K562 (cell line): ENCODE data around the gene RAP1A. TPM values are rescaled to one million over a fixed set of nuclear protein-coding genes. Genes with fewer than 3 reads are reported as not detected.

Source experiments
- BHLHE40 ChIP-seq: IDR thresholded peaks from 2 replicates; pipeline ENCODE4 v1.6.1; 2011; ENCODE audit warnings: low read length, improper control_type of control experiment
- DMBX1 ChIP-seq: fragments of 250-450 bp; sonication (Bioruptor Pico); IDR thresholded peaks from 2 replicates; pipeline ENCODE4 v1.8.0; 2022; ENCODE audit warnings: inconsistent platforms, mild to moderate bottlenecking, moderate library complexity, borderline replicate concordance
- KLF13 ChIP-seq: fragments of 450-650 bp; IDR thresholded peaks from 2 replicates; pipeline ENCODE4 v1.6.1; 2016; ENCODE audit warnings: missing genetic modification characterization, low read depth, mild to moderate bottlenecking, missing compliant biosample characterization, moderate library complexity, borderline replicate concordance
- OTX1 ChIP-seq: fragments of 450-650 bp; formaldehyde crosslinking; IDR thresholded peaks from 2 replicates; pipeline ENCODE4 v1.4.0; 2022; ENCODE audit warnings: mild to moderate bottlenecking
- SMAD4 ChIP-seq: fragments of 250-450 bp; sonication (Bioruptor Pico); conservative IDR thresholded peaks from 2 replicates; pipeline ENCODE4 v1.8.0; 2021; ENCODE audit warnings: inconsistent platforms, mild to moderate bottlenecking, moderate library complexity
- TFAP4 ChIP-seq: sonication (generic); formaldehyde crosslinking; IDR thresholded peaks from 2 replicates; pipeline ENCODE4 v1.8.0; 2022; ENCODE audit warnings: missing genetic modification reagents, mild to moderate bottlenecking, moderate library complexity, borderline replicate concordance
- ZBTB17 ChIP-seq: fragments of 450-650 bp; formaldehyde crosslinking; IDR thresholded peaks from 2 replicates; pipeline ENCODE4 v1.4.0; 2020; ENCODE audit warnings: mild to moderate bottlenecking
- ZBTB9 ChIP-seq: fragments of 450-650 bp; formaldehyde crosslinking; IDR thresholded peaks from 2 replicates; pipeline ENCODE4 v1.4.0; 2020; ENCODE audit warnings: mild to moderate bottlenecking, moderate library complexity
- ZNF584 ChIP-seq: fragments of 200-800 bp; sonication (Bioruptor generic); IDR thresholded peaks from 2 replicates; pipeline ENCODE4 v1.6.1; 2016; ENCODE audit warnings: low read depth, mild to moderate bottlenecking, missing genetic modification characterization, missing compliant biosample characterization
- polyA plus RNA-seq, 8 experiments: library from polyadenylated mRNA; depleted of rRNA in 4 of 8; stranded (reverse) in 5 of 8; unstranded in 3 of 8; fragments of >200 nt; fragmentation: Nextera tagmentation in 2 of 8; fragmentation: Illumina TruSeq in 1 of 8; extraction: Ambion mirVana in 2 of 8; extraction: Trizol in 1 of 8; gene quantifications; 2 replicates each; pipeline versions ENCODE4 v1.2.1 to v1.2.3, GENCODE V29; 2011 to 2014; ENCODE audit warnings: inconsistent platforms in 1 of 8, missing spikeins in 1 of 8
- total RNA-seq, 7 experiments: library from RNA; depleted of rRNA in 6 of 7; stranded (reverse); fragments of >200 nt in 6 of 7; fragmentation: Illumina TruSeq in 2 of 7; extraction: Trizol in 2 of 7; gene quantifications; 2 replicates each; pipeline versions ENCODE4 v1.2.1 to v1.2.3, GENCODE V29; 2011 to 2021; ENCODE audit warnings: low replicate concordance in 1 of 7
- TF ChIP-seq, protein P1 (sequence below): fragments of 450-650 bp; IDR thresholded peaks from 2 replicates; pipeline ENCODE4 v1.6.1; 2016; ENCODE audit warnings: mild to moderate bottlenecking, moderate library complexity
- TF ChIP-seq, protein P2 (sequence below): fragments of 450-650 bp; formaldehyde crosslinking; IDR thresholded peaks from 2 replicates; pipeline ENCODE4 v1.4.0; 2022; ENCODE audit warnings: missing genetic modification characterization

Gene RAP1A
- total and polyA plus RNA-seq, 9 of the 15 experiments (the other 6 are each of a cell fraction or from before 2014, with no cell fraction given), result 13.4 to 86.2 (median 32.5) TPM

DNA sequence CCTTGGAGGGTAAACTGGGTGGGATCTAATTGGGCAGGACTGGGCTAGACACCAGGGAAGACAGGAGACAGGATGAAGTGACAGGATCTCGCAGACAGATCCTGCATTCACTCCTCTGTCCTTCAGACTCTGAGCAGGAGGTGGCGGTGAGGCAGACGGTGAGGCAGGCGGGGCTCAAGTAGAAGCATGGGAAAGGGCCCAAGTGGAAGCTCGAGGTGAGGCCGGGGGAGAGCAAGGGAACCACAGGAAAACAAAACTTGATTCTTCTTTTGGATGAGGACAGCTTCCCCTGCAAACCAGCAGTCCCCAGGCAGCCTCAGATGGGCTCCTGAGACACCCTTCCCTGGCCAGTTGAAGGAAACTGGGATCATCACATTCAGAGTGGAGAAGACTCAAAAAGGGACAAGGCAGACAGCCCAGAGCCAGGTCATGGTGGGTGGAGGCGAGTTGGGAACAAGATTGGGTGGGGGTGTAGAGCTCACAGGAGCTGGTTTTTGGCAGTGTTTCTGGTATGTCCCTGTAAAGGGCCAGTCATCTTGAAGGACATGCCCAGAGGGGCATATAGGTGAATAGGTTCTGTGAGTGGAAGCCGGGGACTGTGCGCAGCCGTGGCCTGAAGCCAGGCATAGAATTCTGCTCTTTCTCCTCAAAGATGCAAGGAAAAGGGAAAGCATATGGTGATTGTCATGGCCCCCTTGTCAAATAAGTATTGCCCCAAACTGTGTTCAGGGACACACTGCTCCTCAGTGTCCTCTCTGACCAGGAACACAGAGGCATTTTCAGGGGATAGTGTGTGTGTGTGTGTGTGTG lies 101.6 kb downstream of the RAP1A start (continued):
- TF ChIP-seq, protein P1, sequence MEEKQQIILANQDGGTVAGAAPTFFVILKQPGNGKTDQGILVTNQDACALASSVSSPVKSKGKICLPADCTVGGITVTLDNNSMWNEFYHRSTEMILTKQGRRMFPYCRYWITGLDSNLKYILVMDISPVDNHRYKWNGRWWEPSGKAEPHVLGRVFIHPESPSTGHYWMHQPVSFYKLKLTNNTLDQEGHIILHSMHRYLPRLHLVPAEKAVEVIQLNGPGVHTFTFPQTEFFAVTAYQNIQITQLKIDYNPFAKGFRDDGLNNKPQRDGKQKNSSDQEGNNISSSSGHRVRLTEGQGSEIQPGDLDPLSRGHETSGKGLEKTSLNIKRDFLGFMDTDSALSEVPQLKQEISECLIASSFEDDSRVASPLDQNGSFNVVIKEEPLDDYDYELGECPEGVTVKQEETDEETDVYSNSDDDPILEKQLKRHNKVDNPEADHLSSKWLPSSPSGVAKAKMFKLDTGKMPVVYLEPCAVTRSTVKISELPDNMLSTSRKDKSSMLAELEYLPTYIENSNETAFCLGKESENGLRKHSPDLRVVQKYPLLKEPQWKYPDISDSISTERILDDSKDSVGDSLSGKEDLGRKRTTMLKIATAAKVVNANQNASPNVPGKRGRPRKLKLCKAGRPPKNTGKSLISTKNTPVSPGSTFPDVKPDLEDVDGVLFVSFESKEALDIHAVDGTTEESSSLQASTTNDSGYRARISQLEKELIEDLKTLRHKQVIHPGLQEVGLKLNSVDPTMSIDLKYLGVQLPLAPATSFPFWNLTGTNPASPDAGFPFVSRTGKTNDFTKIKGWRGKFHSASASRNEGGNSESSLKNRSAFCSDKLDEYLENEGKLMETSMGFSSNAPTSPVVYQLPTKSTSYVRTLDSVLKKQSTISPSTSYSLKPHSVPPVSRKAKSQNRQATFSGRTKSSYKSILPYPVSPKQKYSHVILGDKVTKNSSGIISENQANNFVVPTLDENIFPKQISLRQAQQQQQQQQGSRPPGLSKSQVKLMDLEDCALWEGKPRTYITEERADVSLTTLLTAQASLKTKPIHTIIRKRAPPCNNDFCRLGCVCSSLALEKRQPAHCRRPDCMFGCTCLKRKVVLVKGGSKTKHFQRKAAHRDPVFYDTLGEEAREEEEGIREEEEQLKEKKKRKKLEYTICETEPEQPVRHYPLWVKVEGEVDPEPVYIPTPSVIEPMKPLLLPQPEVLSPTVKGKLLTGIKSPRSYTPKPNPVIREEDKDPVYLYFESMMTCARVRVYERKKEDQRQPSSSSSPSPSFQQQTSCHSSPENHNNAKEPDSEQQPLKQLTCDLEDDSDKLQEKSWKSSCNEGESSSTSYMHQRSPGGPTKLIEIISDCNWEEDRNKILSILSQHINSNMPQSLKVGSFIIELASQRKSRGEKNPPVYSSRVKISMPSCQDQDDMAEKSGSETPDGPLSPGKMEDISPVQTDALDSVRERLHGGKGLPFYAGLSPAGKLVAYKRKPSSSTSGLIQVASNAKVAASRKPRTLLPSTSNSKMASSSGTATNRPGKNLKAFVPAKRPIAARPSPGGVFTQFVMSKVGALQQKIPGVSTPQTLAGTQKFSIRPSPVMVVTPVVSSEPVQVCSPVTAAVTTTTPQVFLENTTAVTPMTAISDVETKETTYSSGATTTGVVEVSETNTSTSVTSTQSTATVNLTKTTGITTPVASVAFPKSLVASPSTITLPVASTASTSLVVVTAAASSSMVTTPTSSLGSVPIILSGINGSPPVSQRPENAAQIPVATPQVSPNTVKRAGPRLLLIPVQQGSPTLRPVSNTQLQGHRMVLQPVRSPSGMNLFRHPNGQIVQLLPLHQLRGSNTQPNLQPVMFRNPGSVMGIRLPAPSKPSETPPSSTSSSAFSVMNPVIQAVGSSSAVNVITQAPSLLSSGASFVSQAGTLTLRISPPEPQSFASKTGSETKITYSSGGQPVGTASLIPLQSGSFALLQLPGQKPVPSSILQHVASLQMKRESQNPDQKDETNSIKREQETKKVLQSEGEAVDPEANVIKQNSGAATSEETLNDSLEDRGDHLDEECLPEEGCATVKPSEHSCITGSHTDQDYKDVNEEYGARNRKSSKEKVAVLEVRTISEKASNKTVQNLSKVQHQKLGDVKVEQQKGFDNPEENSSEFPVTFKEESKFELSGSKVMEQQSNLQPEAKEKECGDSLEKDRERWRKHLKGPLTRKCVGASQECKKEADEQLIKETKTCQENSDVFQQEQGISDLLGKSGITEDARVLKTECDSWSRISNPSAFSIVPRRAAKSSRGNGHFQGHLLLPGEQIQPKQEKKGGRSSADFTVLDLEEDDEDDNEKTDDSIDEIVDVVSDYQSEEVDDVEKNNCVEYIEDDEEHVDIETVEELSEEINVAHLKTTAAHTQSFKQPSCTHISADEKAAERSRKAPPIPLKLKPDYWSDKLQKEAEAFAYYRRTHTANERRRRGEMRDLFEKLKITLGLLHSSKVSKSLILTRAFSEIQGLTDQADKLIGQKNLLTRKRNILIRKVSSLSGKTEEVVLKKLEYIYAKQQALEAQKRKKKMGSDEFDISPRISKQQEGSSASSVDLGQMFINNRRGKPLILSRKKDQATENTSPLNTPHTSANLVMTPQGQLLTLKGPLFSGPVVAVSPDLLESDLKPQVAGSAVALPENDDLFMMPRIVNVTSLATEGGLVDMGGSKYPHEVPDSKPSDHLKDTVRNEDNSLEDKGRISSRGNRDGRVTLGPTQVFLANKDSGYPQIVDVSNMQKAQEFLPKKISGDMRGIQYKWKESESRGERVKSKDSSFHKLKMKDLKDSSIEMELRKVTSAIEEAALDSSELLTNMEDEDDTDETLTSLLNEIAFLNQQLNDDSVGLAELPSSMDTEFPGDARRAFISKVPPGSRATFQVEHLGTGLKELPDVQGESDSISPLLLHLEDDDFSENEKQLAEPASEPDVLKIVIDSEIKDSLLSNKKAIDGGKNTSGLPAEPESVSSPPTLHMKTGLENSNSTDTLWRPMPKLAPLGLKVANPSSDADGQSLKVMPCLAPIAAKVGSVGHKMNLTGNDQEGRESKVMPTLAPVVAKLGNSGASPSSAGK, result peak; percentile 62
- TF ChIP-seq BHLHE40 (0 out of 2 replicates have a peak, but pooled peaks have one; percentile 3), TFAP4 (CRISPR knock-in tag) (no peak), DMBX1 (CRISPR knock-in tag) (0 out of 2 replicates have a peak, but pooled peaks have one; percentile 27), ZNF584 (CRISPR knock-in tag) (peak; percentile 66; the same call in 1 of the 2 replicates), KLF13 (tag) (no peak), ZBTB17 (CRISPR knock-in tag) (0 out of 2 replicates have a peak, but pooled peaks have one; percentile 32), OTX1 (CRISPR knock-in tag) (no peak), ZBTB9 (CRISPR knock-in tag) (peak; percentile 52; the same call in 1 of the 2 replicates), SMAD4 (peak; percentile 37; the same call in 1 of the 2 replicates)
- TF ChIP-seq, protein P2, sequence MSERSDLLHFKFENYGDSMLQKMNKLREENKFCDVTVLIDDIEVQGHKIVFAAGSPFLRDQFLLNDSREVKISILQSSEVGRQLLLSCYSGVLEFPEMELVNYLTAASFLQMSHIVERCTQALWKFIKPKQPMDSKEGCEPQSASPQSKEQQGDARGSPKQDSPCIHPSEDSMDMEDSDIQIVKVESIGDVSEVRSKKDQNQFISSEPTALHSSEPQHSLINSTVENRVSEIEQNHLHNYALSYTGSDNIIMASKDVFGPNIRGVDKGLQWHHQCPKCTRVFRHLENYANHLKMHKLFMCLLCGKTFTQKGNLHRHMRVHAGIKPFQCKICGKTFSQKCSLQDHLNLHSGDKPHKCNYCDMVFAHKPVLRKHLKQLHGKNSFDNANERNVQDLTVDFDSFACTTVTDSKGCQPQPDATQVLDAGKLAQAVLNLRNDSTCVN (CRISPR knock-in tag), result 0 out of 2 replicates have a peak, but pooled peaks have one; percentile 87
